ENCODE results near the gene SNF8. TPM values are rescaled to one million over a fixed set of nuclear protein-coding genes. Genes with fewer than 3 reads are reported as not detected.

Gene SNF8
- total RNA-seq, 1 donor from 2014 or later = 168 TPM

GRCh38 chr17:48908047-48908843 lies 36.4 kb downstream of the SNF8 start, which contains the start of gene UBE2Z:
UBE2Z (plus strand) TSS chr17:48908407; CDS start chr17:48908504, 97 bp downstream.
- Histone ChIP-seq H4K20me1 (ENCODE audit: insufficient read depth, low read length) (peaks cover 40% of the 10 kb centered on the region), H3K9ac (ENCODE audit: low read length) (peak within 1 kb of the TSS; percentile 92), H3K4me3 (ENCODE audit: insufficient read depth, low read depth, low read length) (peak within 1 kb of the TSS; percentile 93), H3K4me1 (ENCODE audit: insufficient read depth, low read length) (peaks cover 35% of the 10 kb centered on the region), H3K36me3 (ENCODE audit: insufficient read depth, low read length) (peaks cover 10% of the 10 kb centered on the region), H3K27ac (ENCODE audit: low read depth, low read length) (peak within 1 kb of the TSS; percentile 91), H3K9me3 (ENCODE audit: insufficient read depth, low read depth, low read length) (no peaks in the 10 kb centered on the region), H3K4me2 (ENCODE audit: low read length) (peak within 1 kb of the TSS; percentile 94), H2AFZ (ENCODE audit: low read depth, low read length) (peak within 1 kb of the TSS; percentile 88), H3K79me2 (ENCODE audit: insufficient read depth, low read length) (peaks cover 48% of the 10 kb centered on the region), H3K27me3 (ENCODE audit: insufficient read depth, low read length) (no peaks in the 10 kb centered on the region)
- Mint-ChIP-seq H3K9me3 (ENCODE audit: unreplicated experiment) (no peaks in the 10 kb centered on the region), H3K4me1 (ENCODE audit: low read depth, unreplicated experiment) (peaks cover 31% of the 10 kb centered on the region), H3K4me3 (ENCODE audit: unreplicated experiment) (peak within 1 kb of the TSS; percentile 98), H3K36me3 (ENCODE audit: low read depth, unreplicated experiment) (peaks cover 11% of the 10 kb centered on the region), H3K27ac (ENCODE audit: unreplicated experiment) (peak within 1 kb of the TSS; percentile 100), H3K27me3 (ENCODE audit: low read depth, unreplicated experiment) (no peaks in the 10 kb centered on the region)
- DNase-seq (ENCODE audit: low read depth) = peak; percentile 86
- TF ChIP-seq CTCF (IDR thresholded peaks at IDR 0.05; ENCODE audit: insufficient read depth, low read depth, low read length) (no peak), EZH2 (IDR thresholded peaks at IDR 0.05; ENCODE audit: insufficient read depth, low read length) (no peak)
- no peak for FAIRE-seq

- Mint-ChIP-seq H3K27me3 (ENCODE audit: low read depth, unreplicated experiment) (no peaks in the 10 kb centered on the region), H3K36me3 (ENCODE audit: low read depth, unreplicated experiment) (peaks cover 6% of the 10 kb centered on the region), H3K27ac (ENCODE audit: unreplicated experiment) (peak overlapping the region; percentile 100), H3K9me3 (ENCODE audit: unreplicated experiment) (no peaks in the 10 kb centered on the region), H3K4me1 (ENCODE audit: low read depth, unreplicated experiment) (peaks cover 29% of the 10 kb centered on the region), H3K4me3 (ENCODE audit: unreplicated experiment) (peak overlapping the region; percentile 97)
- peak; percentile 53 for DNase-seq (ENCODE audit: low read depth)
- H3K27me3 ChIP-seq (ENCODE audit: insufficient read depth, low read length) = no peaks in the 10 kb centered on the region
- peaks cover 35% of the 10 kb centered on the region for H4K20me1 ChIP-seq (ENCODE audit: insufficient read depth, low read length)
- H2AFZ ChIP-seq (ENCODE audit: low read depth, low read length) = peak overlapping the region; percentile 88
- TF ChIP-seq EZH2 (IDR thresholded peaks at IDR 0.05; ENCODE audit: insufficient read depth, low read length) (no peak), CTCF (IDR thresholded peaks at IDR 0.05; ENCODE audit: insufficient read depth, low read depth, low read length) (no peak)
- no peaks in the 10 kb centered on the region for H3K9me3 ChIP-seq (ENCODE audit: insufficient read depth, low read depth, low read length)
- peaks cover 33% of the 10 kb centered on the region for H3K4me1 ChIP-seq (ENCODE audit: insufficient read depth, low read length)
- no peak for FAIRE-seq
- H3K79me2 ChIP-seq (ENCODE audit: insufficient read depth, low read length) = peaks cover 42% of the 10 kb centered on the region
- H3K4me3 ChIP-seq (ENCODE audit: insufficient read depth, low read depth, low read length) = peak overlapping the region; percentile 93
- H3K27ac ChIP-seq (ENCODE audit: low read depth, low read length) = peak overlapping the region; percentile 91
- H3K4me2 ChIP-seq (ENCODE audit: low read length) = peak overlapping the region; percentile 94
- peaks cover 5% of the 10 kb centered on the region for H3K36me3 ChIP-seq (ENCODE audit: insufficient read depth, low read length)
- H3K9ac ChIP-seq (ENCODE audit: low read length) = peak overlapping the region; percentile 92
Observed at GRCh38 chr17:48907713-48908046, 37.0 kb downstream of the SNF8 start.

GRCh38 chr17:48905987-48906515 lies 38.6 kb downstream of the SNF8 start:
- Mint-ChIP-seq H3K4me1 (ENCODE audit: low read depth, unreplicated experiment) (peaks cover 16% of the 10 kb centered on the region), H3K27me3 (ENCODE audit: low read depth, unreplicated experiment) (no peaks in the 10 kb centered on the region), H3K27ac (ENCODE audit: unreplicated experiment) (no peak overlapping the region), H3K4me3 (ENCODE audit: unreplicated experiment) (peak overlapping the region; percentile 46), H3K36me3 (ENCODE audit: low read depth, unreplicated experiment) (no peaks in the 10 kb centered on the region), H3K9me3 (ENCODE audit: unreplicated experiment) (no peaks in the 10 kb centered on the region)
- no peak for TF ChIP-seq EZH2 (IDR thresholded peaks at IDR 0.05; ENCODE audit: insufficient read depth, low read length)
- TF ChIP-seq CTCF (IDR thresholded peaks at IDR 0.05; ENCODE audit: insufficient read depth, low read depth, low read length) = no peak
- peaks cover 4% of the 10 kb centered on the region for H3K36me3 ChIP-seq (ENCODE audit: insufficient read depth, low read length)
- H3K9me3 ChIP-seq (ENCODE audit: insufficient read depth, low read depth, low read length) = no peaks in the 10 kb centered on the region
- H3K27me3 ChIP-seq (ENCODE audit: insufficient read depth, low read length) = no peaks in the 10 kb centered on the region
- no peak for FAIRE-seq
- no peak overlapping the region for H3K4me2 ChIP-seq (ENCODE audit: low read length)
- no peak for DNase-seq (ENCODE audit: low read depth)
- H4K20me1 ChIP-seq (ENCODE audit: insufficient read depth, low read length) = peaks cover 20% of the 10 kb centered on the region
- H3K27ac ChIP-seq (ENCODE audit: low read depth, low read length) = no peak overlapping the region
- H3K79me2 ChIP-seq (ENCODE audit: insufficient read depth, low read length) = peaks cover 26% of the 10 kb centered on the region
- peaks cover 19% of the 10 kb centered on the region for H3K4me1 ChIP-seq (ENCODE audit: insufficient read depth, low read length)
- H2AFZ ChIP-seq (ENCODE audit: low read depth, low read length) = no peak overlapping the region
- no peak overlapping the region for H3K9ac ChIP-seq (ENCODE audit: low read length)
- no peak overlapping the region for H3K4me3 ChIP-seq (ENCODE audit: insufficient read depth, low read depth, low read length)
